HL-60 (cell line): ENCODE results near the gene FLNC.

Experiments used
- DNase-seq, 2 experiments: peaks; one replicate each; pipeline ENCODE4 v3.0.0-alpha.2; 2010 to 2020; ENCODE audit warnings: low read depth in 1 of 2, low spot score in 1 of 2
- H3K27ac ChIP-seq: fragments of 250-450 bp; sonication (Bioruptor Pico); replicated peaks from 2 replicates; pipeline ENCODE4 v1.5.1; 2020; ENCODE audit warnings: mild to moderate bottlenecking, moderate library complexity
- H3K27me3 ChIP-seq: fragments of 250-450 bp; sonication (Bioruptor Pico); 2 replicates; pipeline ENCODE4 v1.5.1; 2021; ENCODE audit warnings: mild to moderate bottlenecking, moderate library complexity; ENCODE audit not compliant: insufficient read depth, poor library complexity, severe bottlenecking
- H3K4me3 ChIP-seq: replicated peaks from 2 replicates; pipeline ENCODE4 v1.5.1; 2011; ENCODE audit warnings: mild to moderate bottlenecking, control low read depth, low read length; ENCODE audit not compliant: insufficient read depth
- CTCF ChIP-seq: IDR thresholded peaks from one replicate; pipeline ENCODE4 v1.5.1; 2011; ENCODE audit warnings: low read length, control low read depth, inconsistent platforms; ENCODE audit not compliant: insufficient read depth
- GABPA ChIP-seq: IDR thresholded peaks from 2 replicates; pipeline ENCODE4 v1.6.1; 2012; ENCODE audit warnings: low read depth
- POLR2AphosphoS5 ChIP-seq: IDR thresholded peaks from 2 replicates; pipeline ENCODE4 v1.6.1; 2012; ENCODE audit warnings: low read depth
- REST ChIP-seq: IDR thresholded peaks from 2 replicates; pipeline ENCODE4 v1.6.1; 2012; ENCODE audit warnings: low read depth; ENCODE audit not compliant: insufficient replicate concordance
- SPI1 ChIP-seq: IDR thresholded peaks from 2 replicates; pipeline ENCODE4 v1.6.1; 2012; ENCODE audit warnings: low read depth, mild to moderate bottlenecking, borderline replicate concordance

FLNC gene

GRCh38 chr7:128791121-128791971 is 38.9 kb upstream of the FLNC start, which contains the start of gene CCDC136:
Gene CCDC136, plus strand, starts transcription at chr7:128791968. Its CDS starts 444 bp downstream, at chr7:128792412.
- peak; percentile 41 to 55 for DNase-seq
- peak within 1 kb of the TSS; percentile 82 for H3K4me3 ChIP-seq
- H3K27ac ChIP-seq: no peak within 1 kb of the TSS
- peaks cover 16% of the 10 kb centered on the region for H3K27me3 ChIP-seq
- TF ChIP-seq GABPA (no peak), SPI1 (no peak), CTCF (no peak), REST (no peak), POLR2AphosphoS5 (no peak)

- TF ChIP-seq GABPA: no peak
- TF ChIP-seq SPI1: no peak
- TF ChIP-seq CTCF: no peak
- TF ChIP-seq REST: no peak
- TF ChIP-seq POLR2AphosphoS5: no peak
- DNase-seq: no peak
- Histone ChIP-seq H3K27me3 (peaks cover 16% of the 10 kb centered on the region), H3K27ac (no peak overlapping the region), H3K4me3 (peak overlapping the region; percentile 82)
Observed at GRCh38 chr7:128791972-128792327, 38.3 kb upstream of the FLNC start.

GRCh38 chr7:128792471-128793180 is 37.6 kb upstream of the FLNC start:
- Histone ChIP-seq H3K4me3 (no peak overlapping the region), H3K27ac (no peak overlapping the region), H3K27me3 (peaks cover 16% of the 10 kb centered on the region)
- no peak for DNase-seq
- no peak for TF ChIP-seq REST
